ACC112 (cell line): ENCODE data around the gene TRIP4.
A peak's percentile ranks its signal among the peaks of the same experiment; 100 is the strongest.
"Not testable (repeated sequence)": the region's sequence is repeated elsewhere in the genome, so short reads cannot be mapped to it uniquely, and the experiment has no call there.

Source experiments
- H2AFZ ChIP-seq: fragments of 200-600 bp; sonication (generic); one replicate; pipeline ENCODE4 v1.6.0; 2017; ENCODE audit warnings: antibody characterized with exemption, low read length; ENCODE audit not compliant: unreplicated experiment
- H3K27ac ChIP-seq: fragments of 200-600 bp; sonication (generic); 2 replicates; pipeline ENCODE4 v1.5.1; 2014; ENCODE audit warnings: low read depth, mild to moderate bottlenecking, antibody characterized with exemption, low read length, moderate library complexity
- H3K27me3 ChIP-seq: fragments of 200-600 bp; sonication (generic); 2 replicates; pipeline ENCODE4 v1.6.1; 2014; ENCODE audit warnings: mild to moderate bottlenecking, antibody characterized with exemption, low read length, moderate library complexity, mixed read lengths; ENCODE audit not compliant: insufficient read depth
- H3K36me3 ChIP-seq: fragments of 200-600 bp; sonication (generic); 2 replicates; pipeline ENCODE4 v1.6.1; 2016; ENCODE audit warnings: mild to moderate bottlenecking, antibody characterized with exemption, low read length, moderate library complexity, mixed read lengths; ENCODE audit not compliant: insufficient read depth
- H3K4me1 ChIP-seq: fragments of 200-600 bp; sonication (generic); one replicate; pipeline ENCODE4 v1.6.1; 2016; ENCODE audit warnings: low read length, mixed read lengths; ENCODE audit not compliant: insufficient read depth, unreplicated experiment, control insufficient read depth
- H3K4me3 ChIP-seq: fragments of 200-600 bp; sonication (generic); 2 replicates; pipeline ENCODE4 v1.5.1; 2014; ENCODE audit warnings: mild to moderate bottlenecking, low read depth, low read length
- H3K79me2 ChIP-seq: fragments of 200-600 bp; sonication (generic); one replicate; pipeline ENCODE4 v1.6.0; 2016; ENCODE audit warnings: low read length; ENCODE audit not compliant: control insufficient read depth, unreplicated experiment, insufficient read depth

Gene TRIP4

DNA sequence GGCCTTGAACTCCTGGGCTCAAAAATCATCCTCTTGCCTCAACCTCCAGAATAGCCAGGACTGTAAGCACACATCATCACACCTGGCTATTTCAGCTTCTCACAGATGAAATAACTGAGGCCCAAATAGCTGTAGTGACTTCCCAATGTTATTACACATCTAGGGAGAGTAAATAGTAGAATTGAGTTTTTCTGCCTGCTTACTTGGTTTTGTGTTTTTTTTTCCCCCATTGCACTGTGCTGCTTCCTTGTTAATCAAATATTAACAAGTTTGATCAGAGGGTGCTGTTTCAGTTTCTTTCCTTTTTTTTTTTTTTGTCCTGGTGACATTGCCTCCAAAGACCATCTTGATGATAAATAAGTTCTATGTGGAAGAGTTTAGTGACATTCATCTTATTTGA, 96.1 kb downstream of the TRIP4 start:
- 0 out of 2 replicates have a peak, but pooled peaks cover 5% of the 10 kb centered on the region for H3K36me3 ChIP-seq
- no peak overlapping the region for H3K27ac ChIP-seq
- H3K27me3 ChIP-seq, result no peaks in the 10 kb centered on the region
- no peak overlapping the region for H2AFZ ChIP-seq
- no peak overlapping the region for H3K4me3 ChIP-seq
- peaks cover 17% of the 10 kb centered on the region for H3K79me2 ChIP-seq
- H3K4me1 ChIP-seq, result no peaks in the 10 kb centered on the region

DNA sequence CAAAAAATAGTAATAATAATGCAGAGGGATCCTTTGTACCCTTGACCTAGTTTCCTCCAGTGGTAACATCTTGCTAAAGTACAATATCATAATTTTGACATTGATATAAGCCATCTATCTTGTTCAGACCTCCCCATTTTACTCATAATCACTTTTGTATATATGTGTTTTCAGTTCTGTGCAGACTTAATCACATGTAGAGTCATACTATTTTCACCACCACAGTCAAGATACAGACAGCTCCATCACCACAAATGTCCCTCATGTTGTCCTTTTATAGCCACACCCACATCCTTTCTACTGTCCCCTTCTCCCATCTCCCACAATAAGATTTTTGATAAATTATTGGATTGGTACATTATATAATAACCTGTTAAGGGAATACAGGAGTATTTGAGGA, 98.2 kb downstream of the TRIP4 start:
- Histone ChIP-seq H3K79me2 (peaks cover 13% of the 10 kb centered on the region), H3K27me3 (no peaks in the 10 kb centered on the region), H3K4me3 (no peak overlapping the region)

DNA sequence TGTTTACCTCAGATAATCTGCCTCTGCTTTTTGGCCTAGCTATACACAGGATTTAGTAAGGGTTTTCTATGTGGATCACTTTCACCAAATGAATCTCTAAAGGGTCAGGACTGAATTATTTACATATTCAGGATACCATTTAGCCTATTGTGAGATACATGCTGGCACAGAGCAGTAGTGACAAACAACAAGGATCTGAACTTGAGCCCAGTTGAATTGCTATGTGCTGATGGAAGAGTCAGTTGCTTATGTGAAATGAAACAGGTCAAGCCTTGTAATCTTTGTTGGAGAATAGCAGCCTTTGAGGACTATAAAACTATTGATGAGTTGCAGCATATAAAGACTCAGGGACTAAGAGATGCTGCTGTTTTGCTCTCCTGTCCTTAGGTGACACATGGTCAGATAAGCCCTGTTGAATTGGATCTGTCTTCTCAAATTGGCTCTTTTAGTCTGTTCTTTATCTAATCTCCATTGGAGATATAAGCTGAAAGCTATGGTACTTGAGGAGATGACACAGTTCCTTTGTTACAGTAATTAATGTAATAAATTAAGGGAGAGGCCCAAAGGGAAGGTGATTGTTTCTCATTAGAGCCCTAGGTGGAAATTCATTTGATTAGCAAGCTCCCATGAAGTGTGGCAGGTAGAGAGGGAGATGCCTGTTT, 103.1 kb downstream of the TRIP4 start:
- Histone ChIP-seq H2AFZ (no peak overlapping the region), H3K4me3 (no peak overlapping the region), H3K4me1 (no peaks in the 10 kb centered on the region), H3K27ac (no peak overlapping the region), H3K27me3 (no peaks in the 10 kb centered on the region), H3K36me3 (peaks cover 8% of the 10 kb centered on the region; the same call in 1 of the 2 replicates), H3K79me2 (peaks cover 10% of the 10 kb centered on the region)

More for the DNA sequence above, 98.2 kb downstream of the TRIP4 start:
- Histone ChIP-seq H3K27ac (no peak overlapping the region), H3K36me3 (0 out of 2 replicates have a peak, but pooled peaks cover 7% of the 10 kb centered on the region), H2AFZ (no peak overlapping the region), H3K4me1 (no peaks in the 10 kb centered on the region)

DNA sequence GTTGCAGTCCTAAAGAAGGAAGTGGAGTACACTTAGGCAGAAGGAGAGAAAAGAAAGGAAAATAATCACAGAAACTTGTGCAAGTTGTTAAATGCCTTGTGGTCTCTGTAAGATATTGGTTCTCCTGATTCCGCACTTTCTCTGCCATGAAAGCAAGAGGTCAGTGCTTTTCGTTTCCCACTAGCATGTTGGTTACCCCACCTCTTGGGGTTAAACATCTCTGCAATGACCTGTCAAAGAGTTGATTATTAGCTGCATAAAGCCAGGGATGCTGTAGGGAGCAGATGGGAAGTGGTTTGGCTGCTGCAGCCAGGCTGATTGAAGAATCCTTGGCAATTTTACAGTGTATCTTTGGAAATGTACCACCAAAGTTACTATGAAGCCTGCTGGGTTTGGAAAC, 106.0 kb downstream of the TRIP4 start:
- Histone ChIP-seq H3K4me3 (no peak overlapping the region), H3K4me1 (no peaks in the 10 kb centered on the region), H3K36me3 (peaks cover 7% of the 10 kb centered on the region; the same call in 1 of the 2 replicates), H2AFZ (no peak overlapping the region), H3K27me3 (no peaks in the 10 kb centered on the region), H3K27ac (no peak overlapping the region), H3K79me2 (peaks cover 14% of the 10 kb centered on the region)

DNA sequence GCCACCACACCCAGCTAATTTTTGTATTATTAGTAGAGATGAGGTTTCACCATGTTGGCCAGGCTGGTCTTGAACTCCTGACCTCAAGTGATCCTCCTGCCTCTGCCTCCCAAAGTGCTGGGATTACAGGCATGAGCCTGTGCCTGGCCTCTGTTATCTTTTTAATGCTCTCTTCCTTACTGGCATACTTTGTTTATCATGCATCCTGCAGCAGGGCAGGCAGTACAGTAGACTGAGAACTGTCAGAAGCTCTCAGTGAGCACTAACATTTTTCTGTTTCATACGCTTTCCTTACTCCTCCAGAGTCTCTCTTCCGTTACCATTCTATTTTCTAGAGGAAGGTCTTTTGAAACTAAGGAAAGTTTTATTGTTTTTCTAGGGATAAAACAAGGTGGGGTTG, 108.3 kb downstream of the TRIP4 start:
- H3K27ac ChIP-seq, H3K27me3 ChIP-seq, H2AFZ ChIP-seq, H3K4me1 ChIP-seq, H3K36me3 ChIP-seq, H3K4me3 ChIP-seq: not testable (repeated sequence)
- peaks cover 20% of the 10 kb centered on the region for H3K79me2 ChIP-seq

DNA sequence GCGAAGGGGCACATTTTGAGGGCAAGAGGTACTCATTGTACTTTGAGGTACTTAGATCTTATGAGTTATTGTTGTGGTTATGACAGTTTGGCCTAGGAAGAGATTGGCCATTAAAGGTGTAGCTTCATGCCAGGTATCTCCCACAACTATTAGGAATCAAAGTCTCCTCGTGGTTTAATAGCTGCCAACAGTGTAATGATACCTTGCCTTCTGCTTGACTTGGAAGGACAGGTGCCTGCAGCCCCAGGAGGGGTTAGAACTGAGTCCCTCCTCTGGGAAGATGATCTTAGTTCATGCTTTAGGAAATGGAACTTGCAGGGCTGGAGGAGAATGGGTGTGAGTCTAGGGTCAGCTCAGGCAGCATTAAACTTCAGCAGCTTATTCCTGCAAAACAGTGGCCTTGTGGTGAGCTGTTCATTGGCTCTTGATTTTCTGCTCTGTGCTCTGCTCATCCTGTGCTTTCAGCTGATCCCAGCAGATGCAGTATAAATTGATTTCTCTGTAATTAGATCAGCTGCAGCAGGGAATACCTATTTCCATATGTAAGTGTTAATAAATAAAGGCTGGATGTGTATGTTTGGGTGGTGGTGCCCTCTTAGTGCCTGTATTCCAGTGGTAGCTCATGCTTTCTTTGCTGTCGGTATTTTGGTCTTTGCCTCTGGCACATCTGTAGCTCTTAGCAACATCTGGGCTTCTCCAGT, 113.2 kb downstream of the TRIP4 start:
- Histone ChIP-seq H2AFZ (no peak overlapping the region), H3K36me3 (peaks cover 14% of the 10 kb centered on the region; the same call in 1 of the 2 replicates), H3K27ac (no peak overlapping the region), H3K79me2 (peaks cover 51% of the 10 kb centered on the region), H3K4me3 (no peak overlapping the region), H3K4me1 (peaks cover 14% of the 10 kb centered on the region), H3K27me3 (no peaks in the 10 kb centered on the region)

DNA sequence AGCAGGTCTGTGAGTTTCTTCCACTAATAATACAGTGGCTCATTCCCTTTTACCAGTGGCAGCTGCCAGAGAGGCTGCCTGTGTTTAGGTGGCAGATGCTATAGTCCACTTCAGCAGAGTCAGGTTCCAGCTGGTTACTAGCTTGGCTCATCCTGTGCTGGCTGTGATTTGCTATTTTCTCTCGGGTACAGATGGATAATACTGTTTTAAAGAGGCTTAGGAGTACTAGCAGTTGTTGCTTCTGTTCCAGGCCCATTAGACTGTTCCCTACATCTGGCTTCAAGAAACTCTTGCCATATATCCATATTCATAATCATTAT, 113.7 kb downstream of the TRIP4 start:
- no peaks in the 10 kb centered on the region for H3K27me3 ChIP-seq
- H3K27ac ChIP-seq, result 0 out of 2 replicates have a peak overlapping the region, but pooled peaks have one; percentile 24
- H2AFZ ChIP-seq, result no peak overlapping the region
- H3K4me3 ChIP-seq, result no peak overlapping the region
- peaks cover 14% of the 10 kb centered on the region; the same call in 1 of the 2 replicates for H3K36me3 ChIP-seq
- peaks cover 14% of the 10 kb centered on the region for H3K4me1 ChIP-seq
- peaks cover 51% of the 10 kb centered on the region for H3K79me2 ChIP-seq

DNA sequence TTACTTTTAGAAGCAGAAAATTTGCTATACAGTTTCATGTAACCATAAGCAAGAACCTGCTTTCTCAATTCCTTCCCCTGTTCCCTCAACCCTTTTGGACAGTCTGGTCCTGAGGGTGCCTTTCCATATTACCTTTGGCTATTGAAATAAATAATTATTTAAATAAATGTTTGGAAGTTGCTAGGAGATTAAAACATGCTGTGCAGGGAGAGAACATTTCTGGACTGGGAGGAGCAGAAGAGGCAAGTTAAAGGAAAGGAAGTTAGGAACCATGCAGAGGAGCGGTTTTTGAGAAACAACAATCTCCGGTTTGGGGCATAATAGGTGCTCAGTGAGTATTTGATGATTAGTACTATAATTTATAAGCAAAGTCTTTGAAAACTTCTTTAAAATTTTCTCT, 114.5 kb downstream of the TRIP4 start:
- Histone ChIP-seq H3K27me3 (no peaks in the 10 kb centered on the region), H3K27ac (peak overlapping the region; percentile 24; the same call in 1 of the 2 replicates), H3K36me3 (peaks cover 14% of the 10 kb centered on the region; the same call in 1 of the 2 replicates), H3K4me3 (no peak overlapping the region), H3K79me2 (peaks cover 47% of the 10 kb centered on the region), H2AFZ (no peak overlapping the region), H3K4me1 (peaks cover 14% of the 10 kb centered on the region)

DNA sequence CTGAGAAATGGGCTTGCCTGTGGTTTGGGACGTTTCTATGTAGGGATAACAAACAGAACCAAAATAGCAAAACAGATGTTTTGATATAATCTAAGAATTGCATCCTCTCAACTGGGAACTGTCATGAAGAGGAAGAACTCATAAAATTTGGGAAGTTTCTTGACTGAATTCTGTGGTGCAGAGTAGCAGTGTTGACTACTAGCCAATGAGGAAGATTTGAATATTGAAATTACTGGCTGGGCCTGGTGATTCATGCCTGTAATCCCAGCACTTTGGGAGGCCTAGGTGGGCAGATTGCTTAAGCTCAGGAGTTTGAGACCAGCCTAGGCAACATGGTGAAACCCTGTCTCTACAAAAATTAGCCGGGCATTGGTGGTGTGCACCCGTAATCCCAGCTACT, 114.9 kb downstream of the TRIP4 start:
- H3K27ac ChIP-seq, result peak overlapping the region; percentile 29
- no peaks in the 10 kb centered on the region for H3K27me3 ChIP-seq
- no peak overlapping the region for H2AFZ ChIP-seq
- no peak overlapping the region for H3K4me3 ChIP-seq
- peaks cover 14% of the 10 kb centered on the region; the same call in 1 of the 2 replicates for H3K36me3 ChIP-seq
- peaks cover 43% of the 10 kb centered on the region for H3K79me2 ChIP-seq
- peaks cover 14% of the 10 kb centered on the region for H3K4me1 ChIP-seq

DNA sequence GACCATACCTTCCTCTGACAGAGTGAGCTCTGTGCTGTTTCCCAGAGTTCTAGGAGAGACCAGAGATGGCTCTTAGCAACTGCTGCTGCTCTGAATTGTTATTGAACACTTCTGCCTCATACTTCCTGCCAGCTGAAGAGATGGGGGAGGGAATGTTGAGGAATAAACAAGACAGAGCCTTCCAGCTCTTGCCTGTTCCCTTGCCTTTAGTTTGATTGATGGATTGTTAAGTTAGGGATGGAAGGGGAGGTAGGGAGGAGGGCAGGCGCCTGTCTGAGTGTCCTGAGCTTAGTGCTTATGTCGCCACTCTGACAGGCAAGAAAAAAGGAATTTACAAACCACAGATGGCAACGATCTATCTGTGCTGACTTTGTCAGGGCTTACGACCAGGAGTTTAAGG, 115.6 kb downstream of the TRIP4 start:
- H2AFZ ChIP-seq, result no peak overlapping the region
- H3K4me1 ChIP-seq, result peaks cover 14% of the 10 kb centered on the region
- peaks cover 18% of the 10 kb centered on the region; the same call in 1 of the 2 replicates for H3K36me3 ChIP-seq
- peaks cover 47% of the 10 kb centered on the region for H3K79me2 ChIP-seq
- H3K27ac ChIP-seq, result peak overlapping the region; percentile 29
- no peak overlapping the region for H3K4me3 ChIP-seq
- H3K27me3 ChIP-seq, result no peaks in the 10 kb centered on the region

DNA sequence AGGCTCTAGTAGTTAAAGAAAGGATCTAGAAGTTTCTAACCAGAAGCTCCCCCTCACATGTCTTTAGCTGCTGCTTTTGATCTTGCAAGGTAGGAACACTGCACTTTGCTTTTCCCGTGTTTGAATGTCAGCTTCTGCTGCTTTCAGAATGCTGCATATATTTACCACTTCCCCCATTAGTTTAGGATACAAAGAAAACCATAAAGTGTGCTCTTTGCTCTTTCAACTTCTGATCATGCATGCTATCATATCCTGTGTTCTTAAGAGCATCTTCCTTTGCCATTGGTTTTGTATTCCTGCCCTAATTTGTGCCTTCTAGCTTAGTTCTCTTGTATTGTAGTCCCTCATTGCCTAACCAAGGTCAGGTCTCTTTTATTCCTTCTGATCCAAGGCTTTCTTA, 116.0 kb downstream of the TRIP4 start:
- peaks cover 14% of the 10 kb centered on the region for H3K4me1 ChIP-seq
- no peak overlapping the region for H3K4me3 ChIP-seq
- no peak overlapping the region for H2AFZ ChIP-seq
- H3K27me3 ChIP-seq, result no peaks in the 10 kb centered on the region
- peaks cover 51% of the 10 kb centered on the region for H3K79me2 ChIP-seq
- peaks cover 20% of the 10 kb centered on the region; the same call in 1 of the 2 replicates for H3K36me3 ChIP-seq
- peak overlapping the region; percentile 29; the same call in 1 of the 2 replicates for H3K27ac ChIP-seq
